CD4-positive, CD25-positive, alpha-beta regulatory T cell (primary cell): ENCODE data around the gene RASGEF1C. TPM values are rescaled to one million over a fixed set of nuclear protein-coding genes. Genes with fewer than 3 reads are reported as not detected.

Experiments
- ATAC-seq, 2 donors: fragments of 150-1000 bp; cut with Tn5 transposase; one replicate each; pipeline ENCODE4 v1.10.0; 2021; ENCODE audit warnings: low read depth in 2 of 2, moderate number of reproducible peaks in 2 of 2, moderate library complexity in 1 of 2
- DNase-seq, 3 donors: peaks; one replicate each; pipeline versions ENCODE4 v3.0.0 to v3.0.0-alpha.2; 2012 to 2022; ENCODE audit warnings: mixed read lengths in 1 of 3
- H3K27ac ChIP-seq: one replicate; pipeline ENCODE4 v1.7.0; 2013; ENCODE audit warnings: mild to moderate bottlenecking, low read length; ENCODE audit not compliant: insufficient read depth, poor library complexity, severe bottlenecking
- H3K27me3 ChIP-seq: one replicate; pipeline ENCODE4 v1.7.0; 2013; ENCODE audit warnings: low read length; ENCODE audit not compliant: control insufficient read depth, insufficient read depth
- H3K36me3 ChIP-seq: one replicate; pipeline ENCODE4 v1.7.0; 2013; ENCODE audit warnings: mild to moderate bottlenecking, low read length, moderate library complexity; ENCODE audit not compliant: control insufficient read depth, insufficient read depth
- H3K4me1 ChIP-seq: 2 replicates; pipeline ENCODE4 v1.7.0; 2013; ENCODE audit warnings: mild to moderate bottlenecking, low read length; ENCODE audit not compliant: insufficient read depth, control insufficient read depth, poor library complexity, severe bottlenecking
- H3K4me3 ChIP-seq: one replicate; pipeline ENCODE4 v1.7.0; 2013; ENCODE audit warnings: low read depth, mild to moderate bottlenecking, low read length, moderate library complexity
- H3K9me3 ChIP-seq, 2 experiments: 1 replicate in 1 of 2; 2 replicates in 1 of 2; pipeline ENCODE4 v1.7.0; 2013; ENCODE audit warnings: low read length in 2 of 2, mild to moderate bottlenecking in 1 of 2, moderate library complexity in 1 of 2; ENCODE audit not compliant: control insufficient read depth in 2 of 2
- H3K27ac Mint-ChIP-seq, 3 donors: one replicate each; pipeline ENCODE4 v1.8.0; 2020 to 2022; ENCODE audit warnings: mild to moderate bottlenecking in 3 of 3, mixed read lengths in 3 of 3, moderate library complexity in 2 of 3
- H3K27me3 Mint-ChIP-seq: one replicate; pipeline ENCODE4 v1.8.0; 2022; ENCODE audit warnings: mild to moderate bottlenecking, mixed read lengths
- H3K36me3 Mint-ChIP-seq: one replicate; pipeline ENCODE4 v1.8.0; 2020; ENCODE audit warnings: mixed read lengths
- H3K4me1 Mint-ChIP-seq, 4 donors: one replicate each; pipeline ENCODE4 v1.8.0; 2020 to 2022; ENCODE audit warnings: mixed read lengths in 4 of 4, mild to moderate bottlenecking in 1 of 4
- H3K4me3 Mint-ChIP-seq, 4 donors: one replicate each; pipeline ENCODE4 v1.8.0; 2020 to 2022; ENCODE audit warnings: mild to moderate bottlenecking in 4 of 4, mixed read lengths in 4 of 4, moderate library complexity in 3 of 4
- H3K9me3 Mint-ChIP-seq, 7 donors: one replicate each; pipeline ENCODE4 v1.8.0; 2020 to 2022; ENCODE audit warnings: mixed read lengths in 7 of 7, mild to moderate bottlenecking in 3 of 7, moderate library complexity in 2 of 7
- polyA plus RNA-seq, 4 donors: library from polyadenylated mRNA; unstranded; fragments of 300-500 nt; fragmentation: Illumina TruSeq; gene quantifications; one replicate each; pipeline ENCODE4 v1.2.3, GENCODE V29; 2021
- total RNA-seq: library from RNA; stranded (reverse); gene quantifications from one replicate; pipeline ENCODE4 v1.2.3, GENCODE V29; 2022

RASGEF1C gene
- total and polyA plus RNA-seq, 5 donors from 2014 or later = not detected

DNA sequence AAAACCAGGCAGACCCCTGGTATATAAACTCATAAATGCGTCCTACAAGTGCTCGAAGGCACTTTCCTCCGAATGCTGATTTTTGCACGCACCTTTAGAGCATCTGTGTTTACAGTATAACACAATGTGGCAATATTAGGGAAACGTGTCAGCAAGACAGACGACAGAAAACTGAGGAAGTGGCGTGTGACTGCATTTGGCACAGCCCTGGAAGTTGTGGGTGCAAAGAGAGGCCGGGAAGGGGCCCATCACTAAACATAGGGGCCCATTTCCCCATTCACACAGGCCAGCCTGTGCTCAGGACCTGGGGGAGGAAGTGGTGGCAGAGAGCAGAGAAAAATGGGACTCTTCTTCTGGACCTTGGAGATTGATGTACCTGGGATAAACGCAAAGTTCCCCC lies 48.2 kb downstream of the RASGEF1C start:
- no peak overlapping the region for H3K4me3 ChIP-seq
- no peak overlapping the region for H3K4me3 Mint-ChIP-seq
- no peaks in the 10 kb centered on the region for H3K27me3 ChIP-seq
- no peak for ATAC-seq
- H3K4me1 Mint-ChIP-seq = no peaks in the 10 kb centered on the region
- no peaks in the 10 kb centered on the region for H3K36me3 Mint-ChIP-seq
- H3K36me3 ChIP-seq = no peaks in the 10 kb centered on the region
- H3K27ac Mint-ChIP-seq = no peak overlapping the region
- no peak for DNase-seq
- H3K9me3 Mint-ChIP-seq = peaks cover 0 to 5% (median 0%) of the 10 kb centered on the region in 7 donors
- peaks cover 10% of the 10 kb centered on the region for H3K27me3 Mint-ChIP-seq
- no peaks in the 10 kb centered on the region for H3K9me3 ChIP-seq
- no peaks in the 10 kb centered on the region for H3K4me1 ChIP-seq
- H3K27ac ChIP-seq = no peak overlapping the region

DNA sequence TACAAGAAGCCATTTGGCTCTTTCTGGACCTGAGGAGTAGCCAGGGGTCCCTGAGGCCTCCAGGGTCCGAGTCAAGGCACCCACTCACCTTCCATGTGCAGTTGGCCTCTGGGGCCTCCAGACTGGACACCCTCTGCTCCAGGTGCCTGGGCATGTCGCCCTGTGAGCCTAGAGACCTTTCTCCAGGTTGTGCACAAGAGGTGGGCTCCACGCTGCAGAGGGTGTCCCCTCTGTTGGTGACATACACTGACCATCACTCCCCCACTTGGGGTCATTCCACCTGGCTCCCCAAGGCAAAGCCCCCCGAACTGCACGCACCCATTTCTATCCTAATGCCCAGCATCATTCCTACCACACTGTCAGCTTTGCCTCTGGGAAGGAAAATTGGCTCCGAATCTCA lies 48.8 kb downstream of the RASGEF1C start:
- no peak overlapping the region for H3K4me3 ChIP-seq
- H3K36me3 ChIP-seq = no peaks in the 10 kb centered on the region
- H3K4me1 Mint-ChIP-seq = no peaks in the 10 kb centered on the region
- no peaks in the 10 kb centered on the region for H3K4me1 ChIP-seq
- H3K4me3 Mint-ChIP-seq = no peak overlapping the region
- DNase-seq (no peak), ATAC-seq (no peak)
- no peaks in the 10 kb centered on the region for H3K9me3 ChIP-seq
- H3K27me3 Mint-ChIP-seq = peaks cover 10% of the 10 kb centered on the region
- peaks cover 0 to 5% (median 0%) of the 10 kb centered on the region in 7 donors for H3K9me3 Mint-ChIP-seq
- H3K27me3 ChIP-seq = no peaks in the 10 kb centered on the region
- no peak overlapping the region for H3K27ac Mint-ChIP-seq
- no peak overlapping the region for H3K27ac ChIP-seq
- H3K36me3 Mint-ChIP-seq = no peaks in the 10 kb centered on the region

DNA sequence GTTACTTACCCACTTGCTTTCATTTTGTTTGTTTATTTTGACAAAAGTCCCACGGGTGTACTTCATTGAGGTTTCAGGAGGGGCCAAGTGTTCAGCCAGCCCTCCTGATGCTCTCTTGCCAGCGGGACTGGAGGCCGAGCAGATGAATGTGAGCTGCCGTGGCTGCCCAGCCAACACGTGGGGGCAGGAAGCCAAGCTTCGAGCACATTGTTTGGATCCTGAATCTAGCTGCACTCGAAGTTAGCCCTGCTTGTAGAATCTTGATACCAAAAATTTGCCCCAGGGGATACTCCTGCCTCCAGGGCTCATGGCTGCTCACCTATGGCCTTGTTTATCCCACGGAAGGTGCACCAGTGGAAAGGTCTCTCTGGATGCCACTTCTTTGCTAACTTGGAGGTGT lies 49.3 kb downstream of the RASGEF1C start:
- no peak for ATAC-seq
- no peak overlapping the region for H3K4me3 ChIP-seq
- no peaks in the 10 kb centered on the region for H3K4me1 ChIP-seq
- Mint-ChIP-seq H3K4me3 (no peak overlapping the region), H3K4me1 (no peaks in the 10 kb centered on the region), H3K9me3 (peaks cover 0 to 5% (median 0%) of the 10 kb centered on the region in 7 donors), H3K27me3 (peaks cover 10% of the 10 kb centered on the region), H3K27ac (no peak overlapping the region), H3K36me3 (no peaks in the 10 kb centered on the region)
- H3K36me3 ChIP-seq = no peaks in the 10 kb centered on the region
- no peak for DNase-seq
- H3K9me3 ChIP-seq = no peaks in the 10 kb centered on the region
- no peaks in the 10 kb centered on the region for H3K27me3 ChIP-seq
- H3K27ac ChIP-seq = no peak overlapping the region

DNA sequence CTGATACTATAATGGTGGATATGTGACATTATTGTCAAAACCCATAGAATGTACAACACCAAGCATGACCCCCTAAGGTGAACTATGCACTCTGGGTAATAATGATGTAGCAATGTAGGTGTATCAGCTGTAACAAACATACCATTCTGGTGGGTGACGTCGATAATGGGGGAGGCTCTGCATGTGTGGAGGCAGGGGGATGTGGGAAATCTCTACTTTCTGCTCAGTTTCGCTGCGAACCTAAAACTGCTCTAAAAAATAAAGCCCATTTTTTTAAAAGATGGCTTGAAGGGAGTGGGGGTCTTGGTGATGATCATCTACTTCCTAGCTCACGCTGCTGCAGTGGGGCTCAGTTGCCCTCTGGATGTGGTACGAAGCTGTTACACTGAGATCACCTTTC lies 51.1 kb downstream of the RASGEF1C start:
- Mint-ChIP-seq H3K9me3 (peaks cover 0 to 4% (median 2%) of the 10 kb centered on the region in 7 donors), H3K27me3 (peaks cover 5% of the 10 kb centered on the region), H3K36me3 (no peaks in the 10 kb centered on the region), H3K4me3 (no peak overlapping the region), H3K27ac (no peak overlapping the region), H3K4me1 (no peaks in the 10 kb centered on the region)
- H3K27ac ChIP-seq = no peak overlapping the region
- ATAC-seq (no peak), DNase-seq (no peak)
- no peaks in the 10 kb centered on the region for H3K27me3 ChIP-seq
- H3K4me3 ChIP-seq = no peak overlapping the region
- no peaks in the 10 kb centered on the region for H3K4me1 ChIP-seq
- H3K36me3 ChIP-seq = no peaks in the 10 kb centered on the region
- H3K9me3 ChIP-seq = no peaks in the 10 kb centered on the region

DNA sequence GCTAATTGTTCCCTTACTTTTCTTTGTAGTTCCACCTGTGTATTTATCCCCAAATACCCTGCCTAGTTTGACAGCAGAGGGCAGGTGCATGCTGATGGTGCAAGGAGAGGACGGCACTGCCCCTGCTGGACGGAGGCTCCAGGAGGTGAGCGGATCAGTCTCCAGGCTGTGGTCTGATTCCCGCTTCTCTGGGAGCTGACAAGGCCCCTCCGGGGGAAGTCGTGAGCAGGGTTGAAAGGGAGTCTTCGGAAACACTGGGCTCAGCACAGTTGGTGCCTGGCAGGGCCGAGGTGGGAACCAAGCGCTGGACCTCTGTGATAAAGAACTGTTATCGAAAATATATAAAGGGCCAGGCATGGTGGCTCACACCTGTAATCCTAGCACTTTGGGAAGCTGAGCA lies 52.9 kb downstream of the RASGEF1C start:
- peaks cover 5% of the 10 kb centered on the region for H3K27me3 Mint-ChIP-seq
- no peaks in the 10 kb centered on the region for H3K36me3 Mint-ChIP-seq
- Histone ChIP-seq H3K36me3 (no peaks in the 10 kb centered on the region), H3K9me3 (no peaks in the 10 kb centered on the region), H3K4me3 (no peak overlapping the region), H3K27me3 (no peaks in the 10 kb centered on the region), H3K4me1 (no peaks in the 10 kb centered on the region), H3K27ac (no peak overlapping the region)
- peaks cover 0 to 4% (median 2%) of the 10 kb centered on the region in 7 donors for H3K9me3 Mint-ChIP-seq
- no peaks in the 10 kb centered on the region for H3K4me1 Mint-ChIP-seq
- H3K27ac Mint-ChIP-seq = no peak overlapping the region
- DNase-seq (no peak), ATAC-seq (no peak)
- H3K4me3 Mint-ChIP-seq = no peak overlapping the region

DNA sequence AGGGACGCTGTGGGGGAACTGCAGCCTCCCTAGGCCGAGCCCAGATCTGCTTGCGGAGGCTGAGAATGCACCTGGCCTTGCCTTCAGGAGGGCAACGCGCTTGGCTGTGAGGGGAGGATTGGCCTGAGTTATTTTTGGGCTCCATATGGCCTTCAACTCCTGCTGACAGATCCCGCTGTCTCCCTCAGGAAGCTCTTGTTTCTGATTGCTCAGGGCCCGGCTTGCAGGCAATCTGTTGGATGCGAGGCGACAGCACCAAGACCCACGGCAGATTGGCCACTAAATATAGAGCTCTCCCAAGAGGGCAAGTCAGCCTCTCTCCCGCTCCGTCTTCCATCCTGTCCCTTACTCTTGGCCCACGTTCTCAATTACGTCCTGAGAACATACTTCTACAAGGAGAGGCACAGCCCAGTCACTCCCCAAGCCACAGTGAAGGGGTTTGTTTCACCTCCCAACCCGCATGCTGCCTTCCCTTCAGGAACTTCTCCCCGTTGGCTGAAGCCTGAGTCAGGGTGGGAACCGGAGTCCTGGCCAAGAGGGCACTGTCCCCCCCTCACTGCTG lies 53.6 kb downstream of the RASGEF1C start:
- Mint-ChIP-seq H3K36me3 (no peaks in the 10 kb centered on the region), H3K9me3 (peaks cover 0 to 4% (median 1%) of the 10 kb centered on the region in 7 donors), H3K27me3 (peaks cover 5% of the 10 kb centered on the region), H3K27ac (no peak overlapping the region), H3K4me3 (no peak overlapping the region), H3K4me1 (no peaks in the 10 kb centered on the region)
- ATAC-seq = no peak
- no peak overlapping the region for H3K4me3 ChIP-seq
- no peaks in the 10 kb centered on the region for H3K27me3 ChIP-seq
- H3K9me3 ChIP-seq = no peaks in the 10 kb centered on the region
- DNase-seq = no peak
- H3K27ac ChIP-seq = no peak overlapping the region
- H3K4me1 ChIP-seq = no peaks in the 10 kb centered on the region
- no peaks in the 10 kb centered on the region for H3K36me3 ChIP-seq

DNA sequence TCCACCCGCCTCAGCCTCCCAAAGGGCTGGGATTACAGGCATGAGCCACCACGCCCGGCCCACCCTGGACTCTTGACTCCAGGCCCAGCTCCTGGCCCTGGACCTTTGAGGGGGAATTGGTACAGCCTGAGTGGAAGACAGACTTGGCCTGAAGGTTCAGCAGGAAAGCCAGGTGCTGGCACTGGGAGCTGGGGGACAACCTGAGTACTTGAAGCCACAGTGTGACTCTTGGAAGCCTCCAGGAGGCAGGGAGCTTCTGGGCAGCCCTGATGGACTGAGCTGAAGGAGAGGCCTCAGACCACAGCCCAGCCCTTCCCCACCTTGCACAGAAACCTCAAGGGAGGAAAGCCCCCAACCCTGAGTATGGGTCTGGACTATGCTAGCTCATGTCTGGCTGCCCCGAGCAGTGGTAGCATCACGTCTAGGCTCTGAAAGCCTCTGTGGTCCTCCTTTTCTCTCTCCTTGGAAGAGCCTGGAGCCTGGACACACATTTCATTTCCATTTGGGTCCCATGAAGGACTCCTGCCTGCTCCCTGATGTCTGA lies 54.1 kb downstream of the RASGEF1C start:
- no peak overlapping the region for H3K4me3 ChIP-seq
- Mint-ChIP-seq H3K27ac (no peak overlapping the region), H3K27me3 (peaks cover 5% of the 10 kb centered on the region), H3K9me3 (peaks cover 0 to 9% (median 2%) of the 10 kb centered on the region in 7 donors), H3K36me3 (peaks cover 4% of the 10 kb centered on the region), H3K4me1 (no peaks in the 10 kb centered on the region), H3K4me3 (no peak overlapping the region)
- no peaks in the 10 kb centered on the region for H3K27me3 ChIP-seq
- no peak overlapping the region for H3K27ac ChIP-seq
- DNase-seq (no peak), ATAC-seq (no peak)
- no peaks in the 10 kb centered on the region for H3K4me1 ChIP-seq
- H3K36me3 ChIP-seq = no peaks in the 10 kb centered on the region
- H3K9me3 ChIP-seq = no peaks in the 10 kb centered on the region

DNA sequence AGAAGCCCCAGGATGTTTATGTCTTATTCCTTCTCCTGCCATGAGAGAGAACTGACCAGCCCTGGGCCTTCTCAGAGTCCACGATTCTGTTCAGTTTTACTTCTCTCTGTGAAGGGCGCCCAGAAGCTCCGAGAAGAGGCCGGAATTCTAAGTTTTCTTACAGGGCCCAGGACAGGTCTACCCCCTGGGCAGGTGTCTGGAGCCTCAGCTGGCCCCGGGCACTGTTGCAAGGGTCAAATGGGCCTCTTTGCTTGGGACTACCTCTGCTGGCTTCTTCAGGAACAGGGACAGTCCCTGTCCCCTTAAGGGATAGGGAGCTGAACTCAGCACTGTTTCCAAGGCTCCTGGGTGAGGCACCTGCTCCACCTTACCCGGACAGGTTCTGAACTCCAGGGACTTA lies 55.0 kb downstream of the RASGEF1C start:
- Mint-ChIP-seq H3K4me1 (no peaks in the 10 kb centered on the region), H3K27ac (no peak overlapping the region), H3K9me3 (peaks cover 0 to 14% (median 4%) of the 10 kb centered on the region in 7 donors), H3K36me3 (peaks cover 5% of the 10 kb centered on the region), H3K4me3 (no peak overlapping the region), H3K27me3 (no peaks in the 10 kb centered on the region)
- Histone ChIP-seq H3K9me3 (no peaks in the 10 kb centered on the region), H3K27ac (no peak overlapping the region), H3K36me3 (no peaks in the 10 kb centered on the region), H3K27me3 (no peaks in the 10 kb centered on the region), H3K4me3 (no peak overlapping the region), H3K4me1 (no peaks in the 10 kb centered on the region)
- ATAC-seq (no peak), DNase-seq (no peak)
